ENCODE measurements around the gene WDR64.
"Not testable (repeated sequence)": the region's sequence is repeated elsewhere in the genome, so short reads cannot be mapped to it uniquely, and the experiment has no call there.

GRCh38 chr1:241681861-241682448, 29.9 kb downstream of the WDR64 start:
- TF ChIP-seq CTCF (IDR thresholded peaks at IDR 0.05); POLR2A (IDR thresholded peaks at IDR 0.05); POLR2AphosphoS5 (IDR thresholded peaks at IDR 0.05; ENCODE audit: insufficient read depth in 1 of 2, low read depth in 1 of 2): not testable (repeated sequence)
